D721Med (cell line): Measurements from ENCODE around the gene RNF10.
A peak's percentile ranks its signal among the peaks of the same experiment; 100 is the strongest.
"Not testable (repeated sequence)": the region's sequence is repeated elsewhere in the genome, so short reads cannot be mapped to it uniquely, and the experiment has no call there.

Source experiments
- DNase-seq: peaks from one replicate; pipeline ENCODE4 v3.0.0; 2011; ENCODE audit warnings: low spot score; ENCODE audit not compliant: insufficient read length
- FAIRE-seq: peaks from 2 replicates; lab custom pipeline; 2011; peaks lifted over from hg19 to GRCh38; lab: Jason Lieb, UNC
- CTCF ChIP-seq: IDR thresholded peaks from 2 replicates; pipeline ENCODE4 v1.5.1; 2012; ENCODE audit warnings: mild to moderate bottlenecking, control low read depth; ENCODE audit not compliant: insufficient read depth; ENCODE audit errors: missing control alignments

RNF10 gene

GRCh38 chr12:120534203-120534702 lies at the start of gene RNF10:
Gene RNF10, plus strand, starts transcription at chr12:120534356. Its CDS starts 456 bp downstream, at chr12:120534812.
- peak; percentile 95 for DNase-seq
- no peak for TF ChIP-seq CTCF
- FAIRE-seq: no peak

- DNase-seq (no peak), FAIRE-seq (no peak)
- no peak for TF ChIP-seq CTCF
Measured at GRCh38 chr12:120485961-120486881, 47.9 kb upstream of the RNF10 start.

GRCh38 chr12:120487552-120487951 lies 46.6 kb upstream of the RNF10 start:
- FAIRE-seq, DNase-seq: not testable (repeated sequence)

DNA sequence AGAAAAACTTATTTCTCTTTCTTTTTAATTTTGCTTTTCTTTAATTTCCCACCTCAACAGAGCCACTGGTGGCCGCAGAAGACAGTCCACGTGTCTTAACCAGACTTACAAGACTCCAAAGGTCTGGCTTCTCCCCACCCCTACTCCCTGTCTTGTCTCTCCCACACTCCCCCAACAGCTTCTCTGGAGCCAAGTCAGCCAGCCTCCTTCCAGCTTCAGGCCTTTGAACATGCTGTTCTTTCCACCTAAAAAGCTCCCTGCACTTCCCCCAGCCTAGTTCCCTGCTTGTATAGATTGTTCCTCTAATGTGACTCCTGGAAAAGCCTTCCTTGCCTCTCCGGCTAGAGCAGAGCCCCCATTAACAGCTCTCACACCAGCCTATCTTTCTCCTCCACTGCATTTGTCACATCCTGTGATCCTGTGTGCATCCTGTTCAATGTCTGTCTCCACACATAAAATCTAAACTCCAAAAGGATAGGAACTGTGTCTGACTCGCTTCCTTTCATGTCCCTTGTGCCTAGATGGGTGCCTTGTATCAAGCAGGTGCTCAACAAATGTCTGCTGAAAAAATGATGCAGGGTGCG lies 46.0 kb upstream of the RNF10 start:
- no peak for TF ChIP-seq CTCF
- no peak for DNase-seq
- FAIRE-seq: no peak

GRCh38 chr12:120489018-120489417 lies 45.1 kb upstream of the RNF10 start:
- DNase-seq (no peak), FAIRE-seq (no peak)
- no peak for TF ChIP-seq CTCF

DNA sequence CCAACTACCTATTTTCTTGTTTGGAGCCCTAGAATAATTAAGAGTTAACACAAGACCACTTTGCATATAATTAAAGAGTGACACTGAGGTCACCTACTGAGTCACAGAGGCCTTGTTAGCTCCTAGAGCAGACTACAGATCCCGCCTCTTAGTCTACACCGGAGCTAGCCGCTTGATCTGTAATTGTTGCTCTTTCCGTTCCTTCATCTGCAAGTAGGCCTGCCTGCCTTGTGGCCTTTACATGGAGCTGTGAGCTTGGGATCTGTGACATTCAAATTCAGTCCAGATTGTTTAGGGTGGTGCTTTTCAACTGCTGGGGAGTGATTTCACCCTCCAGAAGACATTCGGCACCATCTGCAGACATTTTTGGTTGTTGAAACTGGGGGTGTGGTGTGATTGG lies 43.8 kb upstream of the RNF10 start:
- no peak for TF ChIP-seq CTCF
- no peak for DNase-seq
- FAIRE-seq: no peak

- DNase-seq: no peak
- FAIRE-seq: no peak
- TF ChIP-seq CTCF: no peak
Measured at GRCh38 chr12:120490833-120491512, 43.2 kb upstream of the RNF10 start.
